Activated CD4-positive, alpha-beta memory T cell treated with anti-CD3 and anti-CD28 coated beads for 36 hours (primary cell): ENCODE measurements around the gene OLFML1. TPM values are rescaled to one million over a fixed set of nuclear protein-coding genes. Genes with fewer than 3 reads are reported as not detected.

Source experiments
- CTCF ChIA-PET: fragments of 350-600 bp; sonication (Branson Sonifier 250); formaldehyde crosslinking; loops from one replicate; lab custom pipeline; 2021; ENCODE audit warnings: antibody characterized with exemption, inconsistent platforms; lab: Charles Lee
- POLR2A ChIA-PET: fragments of 350-600 bp; sonication (Branson Sonifier 250); formaldehyde crosslinking; loops from one replicate; lab custom pipeline; 2021; ENCODE audit warnings: antibody characterized with exemption; lab: Charles Lee
- DNase-seq: peaks from one replicate; pipeline ENCODE4 v3.0.0-alpha.2; 2020
- H3K27ac Mint-ChIP-seq: one replicate; pipeline ENCODE4 v1.8.0; 2021; ENCODE audit warnings: mixed read lengths
- H3K27me3 Mint-ChIP-seq: one replicate; pipeline ENCODE4 v1.8.0; 2021; ENCODE audit warnings: mixed read lengths
- H3K36me3 Mint-ChIP-seq: one replicate; pipeline ENCODE4 v1.8.0; 2021; ENCODE audit warnings: mixed read lengths
- H3K4me1 Mint-ChIP-seq: one replicate; pipeline ENCODE4 v1.8.0; 2021; ENCODE audit warnings: low read depth, mixed read lengths
- H3K4me3 Mint-ChIP-seq: one replicate; pipeline ENCODE4 v1.8.0; 2021; ENCODE audit warnings: mild to moderate bottlenecking, mixed read lengths
- H3K9me3 Mint-ChIP-seq: one replicate; pipeline ENCODE4 v1.8.0; 2021; ENCODE audit warnings: mixed read lengths
- intact Hi-C: fragments of 100-400 bp; cut with micrococcal nuclease; formaldehyde crosslinking; loops from one replicate; pipeline ENCODE4 v1.15.1; 2023
- total RNA-seq, 2 experiments: library from RNA; stranded (reverse); gene quantifications; one replicate each; pipeline ENCODE4 v1.2.3, GENCODE V29; 2021

OLFML1 gene
- total RNA-seq, 2 experiments from 2014 or later: not detected

GRCh38 chr11:7486098-7486780 is 933 bp downstream of the OLFML1 start:
- no peak for DNase-seq
- Mint-ChIP-seq H3K36me3 (no peaks in the 10 kb centered on the region), H3K4me1 (no peaks in the 10 kb centered on the region), H3K4me3 (no peak overlapping the region), H3K27me3 (peaks cover 2% of the 10 kb centered on the region), H3K9me3 (no peaks in the 10 kb centered on the region), H3K27ac (no peak overlapping the region)
- intact Hi-C loops: no loop called here
- CTCF ChIA-PET: no interaction called here
- POLR2A ChIA-PET: no interaction called here

- CTCF ChIA-PET: no interaction called here
- H3K4me3 Mint-ChIP-seq: no peak overlapping the region
- no peaks in the 10 kb centered on the region for H3K4me1 Mint-ChIP-seq
These were observed 1.5 kb downstream of the OLFML1 start for GRCh38 chr11:7486781-7487140.

GRCh38 chr11:7487360-7487759 is 2.1 kb downstream of the OLFML1 start:
- POLR2A ChIA-PET: no interaction called here
- DNase-seq: no peak
- Mint-ChIP-seq H3K4me3 (no peak overlapping the region), H3K27ac (no peak overlapping the region), H3K4me1 (no peaks in the 10 kb centered on the region), H3K9me3 (no peaks in the 10 kb centered on the region), H3K36me3 (no peaks in the 10 kb centered on the region), H3K27me3 (peaks cover 2% of the 10 kb centered on the region)
- intact Hi-C loops: no loop called here
- CTCF ChIA-PET: no interaction called here

More at GRCh38 chr11:7486781-7487140, 1.5 kb downstream of the OLFML1 start:
- no peak for DNase-seq
- H3K9me3 Mint-ChIP-seq: no peaks in the 10 kb centered on the region
- POLR2A ChIA-PET: no interaction called here
- peaks cover 2% of the 10 kb centered on the region for H3K27me3 Mint-ChIP-seq
- H3K27ac Mint-ChIP-seq: no peak overlapping the region
- intact Hi-C loops: no loop called here
- H3K36me3 Mint-ChIP-seq: no peaks in the 10 kb centered on the region

GRCh38 chr11:7488681-7489080 is 3.4 kb downstream of the OLFML1 start:
- intact Hi-C loops: no loop called here
- CTCF ChIA-PET: interaction anchor here (0.5 kb wide), 1 partner anchor 721 kb away, joined by 3 read pairs; no protein-coding TSS in a partner anchor
- Mint-ChIP-seq H3K27me3 (peaks cover 2% of the 10 kb centered on the region), H3K9me3 (no peaks in the 10 kb centered on the region), H3K4me3 (no peak overlapping the region), H3K4me1 (no peaks in the 10 kb centered on the region), H3K27ac (no peak overlapping the region), H3K36me3 (no peaks in the 10 kb centered on the region)
- no peak for DNase-seq
- POLR2A ChIA-PET: no interaction called here

GRCh38 chr11:7489376-7489775 is 4.1 kb downstream of the OLFML1 start:
- no peaks in the 10 kb centered on the region for H3K9me3 Mint-ChIP-seq
- no peak overlapping the region for H3K27ac Mint-ChIP-seq
- ChIA-PET CTCF (no interaction called here), POLR2A (no interaction called here)
- H3K4me3 Mint-ChIP-seq: no peak overlapping the region
- no peaks in the 10 kb centered on the region for H3K36me3 Mint-ChIP-seq
- H3K27me3 Mint-ChIP-seq: peaks cover 2% of the 10 kb centered on the region
- DNase-seq: no peak
- H3K4me1 Mint-ChIP-seq: no peaks in the 10 kb centered on the region
- intact Hi-C loops: no loop called here

GRCh38 chr11:7490054-7490453 is 4.7 kb downstream of the OLFML1 start:
- ChIA-PET CTCF (no interaction called here), POLR2A (no interaction called here)
- intact Hi-C loops: no loop called here
- Mint-ChIP-seq H3K27me3 (peaks cover 2% of the 10 kb centered on the region), H3K36me3 (no peaks in the 10 kb centered on the region), H3K27ac (no peak overlapping the region), H3K4me1 (no peaks in the 10 kb centered on the region), H3K4me3 (no peak overlapping the region), H3K9me3 (no peaks in the 10 kb centered on the region)
- no peak for DNase-seq

GRCh38 chr11:7490535-7490934 is 5.2 kb downstream of the OLFML1 start:
- no peak for DNase-seq
- Mint-ChIP-seq H3K4me1 (no peaks in the 10 kb centered on the region), H3K9me3 (no peaks in the 10 kb centered on the region), H3K27ac (no peak overlapping the region), H3K36me3 (no peaks in the 10 kb centered on the region), H3K27me3 (peaks cover 2% of the 10 kb centered on the region), H3K4me3 (no peak overlapping the region)
- ChIA-PET CTCF (no interaction called here), POLR2A (no interaction called here)
- intact Hi-C loops: no loop called here

GRCh38 chr11:7492253-7492652 is 6.9 kb downstream of the OLFML1 start:
- CTCF ChIA-PET: no interaction called here
- H3K27me3 Mint-ChIP-seq: peaks cover 4% of the 10 kb centered on the region
- H3K4me1 Mint-ChIP-seq: peaks cover 7% of the 10 kb centered on the region
- no peak for DNase-seq
- no peaks in the 10 kb centered on the region for H3K9me3 Mint-ChIP-seq
- POLR2A ChIA-PET: no interaction called here
- no peak overlapping the region for H3K4me3 Mint-ChIP-seq
- no peaks in the 10 kb centered on the region for H3K36me3 Mint-ChIP-seq
- H3K27ac Mint-ChIP-seq: no peak overlapping the region
- intact Hi-C loops: no loop called here

- POLR2A ChIA-PET: no interaction called here
- intact Hi-C loops: no loop called here
- Mint-ChIP-seq H3K27me3 (peaks cover 4% of the 10 kb centered on the region), H3K9me3 (no peaks in the 10 kb centered on the region), H3K4me1 (peaks cover 7% of the 10 kb centered on the region), H3K27ac (no peak overlapping the region), H3K4me3 (no peak overlapping the region), H3K36me3 (no peaks in the 10 kb centered on the region)
- CTCF ChIA-PET: no interaction called here
- DNase-seq: no peak
These were observed 8.4 kb downstream of the OLFML1 start for GRCh38 chr11:7493670-7494069.

GRCh38 chr11:7494086-7494745 is 8.9 kb downstream of the OLFML1 start:
- POLR2A ChIA-PET: no interaction called here
- Mint-ChIP-seq H3K27me3 (peaks cover 4% of the 10 kb centered on the region), H3K4me1 (peaks cover 7% of the 10 kb centered on the region), H3K4me3 (no peak overlapping the region), H3K9me3 (no peaks in the 10 kb centered on the region), H3K36me3 (no peaks in the 10 kb centered on the region), H3K27ac (no peak overlapping the region)
- DNase-seq: no peak
- intact Hi-C loops: no loop called here
- CTCF ChIA-PET: no interaction called here

- H3K27me3 Mint-ChIP-seq: peaks cover 2% of the 10 kb centered on the region
- intact Hi-C loops: no loop called here
- no peaks in the 10 kb centered on the region for H3K36me3 Mint-ChIP-seq
- H3K27ac Mint-ChIP-seq: no peak overlapping the region
- ChIA-PET POLR2A (no interaction called here), CTCF (no interaction called here)
- no peak for DNase-seq
- H3K4me3 Mint-ChIP-seq: no peak overlapping the region
- H3K4me1 Mint-ChIP-seq: peaks cover 7% of the 10 kb centered on the region
- H3K9me3 Mint-ChIP-seq: no peaks in the 10 kb centered on the region
These were observed 10.7 kb downstream of the OLFML1 start for GRCh38 chr11:7495882-7496551.

- no peak overlapping the region for H3K4me3 Mint-ChIP-seq
- no peak overlapping the region for H3K27ac Mint-ChIP-seq
- H3K27me3 Mint-ChIP-seq: peaks cover 2% of the 10 kb centered on the region
- H3K4me1 Mint-ChIP-seq: peaks cover 7% of the 10 kb centered on the region
- POLR2A ChIA-PET: no interaction called here
- no peaks in the 10 kb centered on the region for H3K9me3 Mint-ChIP-seq
- H3K36me3 Mint-ChIP-seq: no peaks in the 10 kb centered on the region
- DNase-seq: no peak
- intact Hi-C loops: no loop called here
- CTCF ChIA-PET: no interaction called here
These were observed 12.9 kb downstream of the OLFML1 start for GRCh38 chr11:7498193-7498592.
